Putamen (tissue), 1 donor: Measurements from ENCODE around the gene ARHGEF26.
"Not testable (repeated sequence)": the region's sequence is repeated elsewhere in the genome, so short reads cannot be mapped to it uniquely, and the experiment has no call there.

Source experiments
- DNase-seq: peaks from one replicate; pipeline ENCODE4 v3.0.0-alpha.2; 2016; ENCODE audit warnings: low spot score

ARHGEF26 gene, protein sequence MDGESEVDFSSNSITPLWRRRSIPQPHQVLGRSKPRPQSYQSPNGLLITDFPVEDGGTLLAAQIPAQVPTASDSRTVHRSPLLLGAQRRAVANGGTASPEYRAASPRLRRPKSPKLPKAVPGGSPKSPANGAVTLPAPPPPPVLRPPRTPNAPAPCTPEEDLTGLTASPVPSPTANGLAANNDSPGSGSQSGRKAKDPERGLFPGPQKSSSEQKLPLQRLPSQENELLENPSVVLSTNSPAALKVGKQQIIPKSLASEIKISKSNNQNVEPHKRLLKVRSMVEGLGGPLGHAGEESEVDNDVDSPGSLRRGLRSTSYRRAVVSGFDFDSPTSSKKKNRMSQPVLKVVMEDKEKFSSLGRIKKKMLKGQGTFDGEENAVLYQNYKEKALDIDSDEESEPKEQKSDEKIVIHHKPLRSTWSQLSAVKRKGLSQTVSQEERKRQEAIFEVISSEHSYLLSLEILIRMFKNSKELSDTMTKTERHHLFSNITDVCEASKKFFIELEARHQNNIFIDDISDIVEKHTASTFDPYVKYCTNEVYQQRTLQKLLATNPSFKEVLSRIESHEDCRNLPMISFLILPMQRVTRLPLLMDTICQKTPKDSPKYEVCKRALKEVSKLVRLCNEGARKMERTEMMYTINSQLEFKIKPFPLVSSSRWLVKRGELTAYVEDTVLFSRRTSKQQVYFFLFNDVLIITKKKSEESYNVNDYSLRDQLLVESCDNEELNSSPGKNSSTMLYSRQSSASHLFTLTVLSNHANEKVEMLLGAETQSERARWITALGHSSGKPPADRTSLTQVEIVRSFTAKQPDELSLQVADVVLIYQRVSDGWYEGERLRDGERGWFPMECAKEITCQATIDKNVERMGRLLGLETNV

DNA sequence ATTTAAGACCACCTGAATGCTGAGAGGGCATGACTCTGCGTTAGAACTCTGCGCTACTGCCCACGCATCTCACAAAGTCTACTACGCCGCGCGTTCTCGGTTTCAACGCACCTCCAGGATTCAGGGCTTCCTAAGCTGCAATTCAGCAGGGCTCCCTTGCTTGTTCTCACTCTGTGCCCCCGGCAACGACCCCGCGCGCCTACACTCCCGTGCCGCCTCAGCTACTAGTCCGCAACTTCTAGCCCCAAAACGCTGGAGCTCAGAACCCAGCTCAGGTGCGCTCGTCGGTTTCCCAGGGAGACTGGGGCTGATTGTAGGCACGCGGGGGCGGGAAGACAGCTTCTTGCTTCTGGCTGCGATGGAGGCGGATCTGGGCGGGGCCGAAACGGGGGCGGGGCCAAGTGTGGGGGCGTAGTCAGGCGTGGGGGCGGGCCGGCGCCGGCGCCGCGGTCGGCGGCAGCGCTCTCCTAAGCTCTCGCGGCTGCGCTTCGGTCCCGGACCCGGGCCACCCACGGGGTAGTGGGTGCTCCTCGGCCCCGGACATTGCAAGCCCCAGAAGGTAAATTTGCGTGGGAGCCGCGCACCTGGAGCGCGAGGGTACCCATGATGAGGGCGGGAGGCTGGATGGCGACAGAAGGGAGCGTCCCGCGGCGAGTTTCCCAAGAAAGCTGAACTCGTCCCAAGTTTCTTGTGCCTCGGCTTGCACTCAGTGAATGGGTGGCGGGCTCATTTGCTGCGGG lies at the start of gene ARHGEF26:
Gene ARHGEF26 (plus strand): TSS at position 430 of the 740 bp plus-strand sequence. CDS start 603 bp downstream, outside the sequence.
- DNase-seq, result peak; percentile 74

DNA sequence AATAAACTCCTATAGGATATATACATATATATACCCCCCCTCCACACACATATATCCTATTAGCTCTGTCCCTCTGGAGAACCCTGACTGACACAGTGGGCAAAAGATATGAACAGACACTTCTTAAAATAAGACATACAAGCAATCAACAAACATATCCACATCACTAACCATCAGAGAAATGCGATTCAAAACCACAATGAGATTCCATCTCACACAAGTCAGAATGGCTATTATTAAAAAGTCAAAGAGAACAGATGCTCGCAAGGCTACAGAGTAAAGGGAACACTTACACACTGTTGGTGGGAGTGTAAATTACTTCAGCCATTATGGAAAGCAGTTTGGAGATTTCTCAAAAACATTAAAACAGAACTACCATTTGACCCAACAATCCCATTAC lies 46.2 kb upstream of the ARHGEF26 start:
- no peak for DNase-seq

DNA sequence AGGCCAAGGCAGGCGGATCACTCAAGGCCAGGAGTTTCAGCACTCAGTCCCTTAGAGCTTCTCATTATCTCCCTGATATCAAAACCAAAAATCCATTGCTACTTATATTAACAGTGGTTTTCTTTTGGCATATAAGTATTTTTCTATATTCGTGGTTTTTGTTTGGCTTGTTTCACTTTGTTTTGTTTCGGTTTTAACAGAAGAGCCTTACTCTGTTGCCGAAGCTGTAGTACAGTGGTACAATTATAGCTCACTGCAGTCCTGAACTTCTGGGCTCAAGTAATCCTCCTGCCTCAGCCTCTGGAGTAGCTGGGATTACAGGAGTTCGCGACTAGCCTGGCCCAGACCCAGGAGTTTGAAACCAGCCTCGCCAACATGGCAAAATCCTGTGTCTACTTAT lies 42.5 kb upstream of the ARHGEF26 start:
- no peak for DNase-seq

DNA sequence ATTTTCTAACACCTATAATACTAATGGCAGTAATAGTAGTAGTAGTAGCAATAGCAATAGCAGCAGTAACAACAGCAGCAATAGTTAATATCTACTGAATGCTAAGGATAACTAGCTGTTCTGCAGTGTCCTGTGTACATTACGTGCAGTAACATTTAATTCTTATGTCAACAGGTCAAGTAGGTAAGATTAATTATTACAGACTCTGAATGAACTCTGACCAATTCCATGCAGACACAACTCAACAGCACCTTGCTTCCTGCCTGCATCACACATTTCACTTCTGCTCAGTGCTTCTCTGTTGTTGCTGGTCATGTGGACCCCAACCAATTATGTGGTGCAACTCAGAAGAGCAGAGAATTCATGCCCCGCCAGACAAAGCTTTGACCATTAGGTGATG lies 39.9 kb upstream of the ARHGEF26 start:
- DNase-seq, result no peak

DNA sequence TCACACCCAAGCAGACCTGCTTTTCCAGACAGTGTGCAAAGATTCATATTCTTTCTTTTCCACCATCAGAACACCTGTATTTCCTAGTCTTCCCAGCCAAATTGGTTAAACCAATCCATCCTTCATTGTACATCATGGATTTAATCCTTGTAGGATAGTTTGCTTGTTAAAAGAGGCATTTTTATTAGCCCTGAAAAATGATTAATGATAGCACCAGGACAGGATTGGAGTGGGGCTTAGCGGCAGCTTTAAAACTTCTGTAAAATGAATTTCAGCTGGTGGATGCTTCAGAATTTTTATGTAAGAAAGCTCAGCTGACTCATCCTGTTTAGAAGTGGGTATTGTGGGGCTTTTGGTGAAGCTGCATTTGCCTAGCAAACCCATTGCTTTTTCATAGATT lies 36.1 kb upstream of the ARHGEF26 start:
- DNase-seq, result no peak

DNA sequence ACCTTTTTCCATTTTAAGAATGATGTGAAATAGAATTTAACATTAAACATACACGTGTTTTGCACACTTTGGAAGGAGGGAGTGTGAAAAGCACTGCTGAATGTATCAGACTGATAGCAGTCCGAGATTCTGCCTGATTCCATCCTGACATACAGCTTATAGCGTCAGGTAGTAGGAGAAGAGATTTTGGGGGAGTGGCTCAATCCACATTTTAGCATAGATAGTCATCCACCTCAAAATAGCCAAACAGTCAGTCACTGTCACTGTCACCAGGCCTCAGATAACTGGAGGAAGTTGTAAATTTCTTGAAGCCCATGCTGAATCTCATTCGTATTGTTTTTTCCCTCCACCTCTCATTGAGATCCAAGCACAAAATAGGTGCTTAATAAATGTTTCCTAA lies 35.4 kb upstream of the ARHGEF26 start:
- no peak for DNase-seq

DNA sequence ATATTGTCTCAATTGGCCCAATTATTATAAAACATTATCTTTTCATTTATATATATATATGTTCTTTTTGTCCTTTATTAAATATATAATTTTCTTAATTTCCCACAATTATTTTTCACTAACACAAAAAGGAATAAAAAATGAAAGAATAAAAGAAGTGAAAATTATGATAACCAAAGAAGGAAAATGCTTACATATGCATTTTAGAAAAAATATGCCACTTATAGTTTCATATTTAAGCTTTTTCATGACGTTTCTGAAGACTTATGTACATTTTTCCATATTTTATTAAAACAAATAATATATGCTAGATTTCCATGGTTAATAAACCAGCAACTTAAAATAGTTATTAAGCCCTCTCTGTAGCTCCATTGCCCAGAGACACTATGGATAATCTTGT lies 34.9 kb upstream of the ARHGEF26 start:
- no peak for DNase-seq

DNA sequence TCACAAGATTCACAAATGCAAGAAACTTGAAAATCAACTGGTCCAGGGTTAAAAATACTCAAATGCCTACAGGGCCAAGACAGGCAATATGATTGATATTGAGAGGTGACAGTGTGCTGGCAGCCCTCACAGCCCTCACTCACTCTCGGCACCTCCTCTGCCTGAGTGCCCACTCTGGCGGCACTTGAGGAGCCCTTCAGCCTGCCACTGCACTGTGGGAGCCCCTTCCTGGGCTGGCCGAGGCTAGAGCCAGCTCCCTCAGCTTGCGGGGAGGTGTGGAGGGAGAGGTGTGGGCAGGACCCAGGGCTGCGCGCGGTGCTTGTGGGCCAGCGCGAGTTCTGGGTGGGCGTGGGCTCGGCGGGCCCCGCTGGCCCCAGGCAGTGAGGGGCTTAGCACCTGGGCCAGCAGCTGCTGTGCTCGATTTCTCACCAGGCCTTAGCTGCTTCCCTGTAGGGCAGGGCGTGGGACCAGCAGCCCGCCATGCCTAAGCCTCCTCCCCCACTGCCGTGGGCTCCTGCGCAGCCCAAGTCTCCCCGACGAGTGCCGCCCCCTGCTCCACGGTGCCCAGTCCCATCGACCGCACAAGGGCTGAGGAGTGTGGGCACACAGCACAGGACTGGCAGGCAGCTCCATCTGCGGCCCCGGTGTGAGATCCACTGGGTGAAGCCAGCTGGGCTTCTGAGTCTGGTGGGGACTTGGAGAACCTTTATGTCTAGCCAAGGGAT lies 33.3 kb upstream of the ARHGEF26 start:
- DNase-seq, result not testable (repeated sequence)

DNA sequence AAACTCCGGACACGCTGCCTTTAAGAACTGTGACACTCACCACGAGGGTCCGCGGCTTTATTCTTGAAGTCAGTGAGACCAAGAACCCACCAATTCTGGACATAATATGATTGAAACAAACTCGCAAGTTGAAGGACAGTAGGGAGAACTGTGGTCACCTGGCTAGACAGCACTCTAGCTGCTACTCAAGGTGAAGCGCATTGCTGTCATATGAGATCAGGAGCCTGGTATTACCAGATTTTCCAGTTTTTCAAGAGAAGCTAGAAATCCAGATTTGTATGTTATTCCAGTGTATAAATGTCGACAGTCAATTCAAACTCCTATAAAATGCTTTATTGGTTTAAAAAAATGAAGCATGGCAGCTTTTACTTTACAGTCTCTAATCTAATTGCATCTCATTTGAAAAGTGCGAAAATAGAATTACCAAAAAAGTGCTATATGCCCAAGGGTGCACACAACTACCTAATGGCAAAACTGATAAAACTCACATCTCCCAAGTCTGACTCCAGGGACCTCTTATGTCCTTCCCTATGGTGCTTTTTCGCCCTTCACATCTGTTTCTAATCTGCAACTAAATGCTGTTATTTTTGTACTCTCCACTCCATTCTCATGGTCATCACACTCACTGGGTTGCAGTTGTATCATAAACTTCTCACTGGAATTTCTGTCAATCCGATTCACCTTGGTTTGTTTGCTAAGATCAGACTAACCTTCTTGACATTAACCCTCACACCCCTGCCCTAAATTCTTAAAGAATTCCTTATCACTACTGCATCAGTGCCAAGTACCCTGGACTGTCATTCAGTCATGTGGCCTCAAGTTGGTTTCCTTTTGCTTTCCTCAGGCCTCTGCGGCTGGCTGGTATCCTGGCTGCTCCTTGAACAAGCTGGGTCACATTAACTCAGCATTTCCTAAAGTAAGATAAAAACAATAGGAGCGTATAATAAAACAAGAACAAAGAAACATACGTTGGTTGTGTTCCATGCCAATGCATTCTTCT lies 31.5 kb upstream of the ARHGEF26 start:
- no peak for DNase-seq

DNA sequence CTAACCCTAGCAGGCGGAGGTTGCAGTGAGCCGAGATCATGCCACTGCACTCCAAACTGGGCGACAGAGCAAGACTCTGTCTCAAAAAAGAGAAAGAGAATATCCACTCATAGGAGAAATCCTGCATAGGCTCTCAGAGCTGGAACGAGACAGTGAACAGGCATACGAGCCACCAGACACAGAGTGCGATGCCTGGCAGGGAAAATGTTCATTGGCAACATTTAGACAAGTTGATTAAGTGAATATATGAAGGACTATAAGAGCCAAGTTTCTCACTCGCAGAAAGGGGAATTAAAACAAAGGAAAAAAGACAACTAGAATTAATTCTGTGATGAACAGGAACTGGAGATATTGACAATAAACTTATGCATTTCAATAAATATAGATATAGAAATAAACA lies 27.1 kb upstream of the ARHGEF26 start:
- no peak for DNase-seq

DNA sequence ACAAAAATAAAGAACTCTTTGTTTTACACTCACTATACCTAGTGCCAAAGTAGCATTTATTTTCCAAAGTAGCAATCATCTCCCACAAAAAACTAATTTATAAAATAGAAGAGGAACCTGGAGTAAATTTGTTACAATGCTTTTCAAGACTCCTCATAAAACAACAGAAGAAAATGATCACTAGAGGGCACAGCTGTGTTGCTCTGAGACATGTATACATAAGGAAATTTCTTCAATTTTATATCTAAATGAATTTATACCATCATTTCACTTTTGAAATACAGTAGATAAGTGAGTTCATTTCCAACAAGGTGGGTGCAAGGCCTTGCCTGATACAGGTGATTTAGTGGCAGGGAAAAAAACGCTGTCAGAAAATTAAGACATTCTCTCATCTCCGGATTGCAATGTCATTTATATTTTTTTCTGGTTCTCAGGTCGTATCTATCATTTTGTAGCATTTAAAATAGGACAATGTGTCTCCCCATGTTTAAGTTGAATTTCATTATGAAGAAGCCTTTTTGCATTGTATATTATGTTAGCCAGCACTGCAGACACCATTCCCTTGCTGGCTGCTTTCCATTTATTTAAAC lies 25.3 kb upstream of the ARHGEF26 start:
- no peak for DNase-seq

DNA sequence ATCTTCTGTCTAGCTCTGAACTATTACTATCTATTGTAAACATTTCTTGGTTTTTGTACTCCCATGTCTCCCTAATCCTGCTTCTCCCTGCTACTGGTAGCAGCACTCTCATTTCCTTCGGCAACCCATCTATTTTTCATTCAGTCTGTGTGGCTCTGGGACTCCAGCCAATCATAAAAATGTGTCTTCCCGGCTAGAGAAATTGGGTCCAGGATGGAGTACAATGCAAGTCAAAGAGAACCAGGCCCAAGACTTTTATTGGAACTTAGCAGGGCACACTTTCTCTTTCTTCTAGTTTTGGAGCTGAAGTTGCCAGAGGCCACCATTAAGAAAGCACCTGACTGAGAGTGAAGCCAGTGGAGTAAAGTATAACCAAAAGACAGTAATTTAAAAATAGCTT lies 22.8 kb upstream of the ARHGEF26 start:
- DNase-seq, result no peak

DNA sequence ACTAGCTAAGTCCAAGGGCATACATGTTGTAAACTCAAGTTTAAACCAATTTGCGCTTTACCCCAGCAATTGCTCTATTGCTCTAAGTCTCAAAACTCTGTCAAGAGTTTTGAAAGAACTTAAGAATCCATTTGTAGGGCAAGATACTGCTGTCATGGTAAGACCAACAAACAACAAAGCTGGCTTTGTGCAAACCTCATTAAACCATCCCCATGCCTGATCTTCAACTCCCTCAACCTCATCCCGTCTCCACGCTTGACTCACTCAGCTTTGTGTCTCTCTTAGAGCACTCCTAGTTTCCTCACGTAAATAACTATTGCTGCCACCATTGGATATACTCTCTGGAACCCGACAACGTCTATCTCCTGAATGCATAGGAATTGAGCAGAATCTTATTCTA lies 20.6 kb upstream of the ARHGEF26 start:
- no peak for DNase-seq

DNA sequence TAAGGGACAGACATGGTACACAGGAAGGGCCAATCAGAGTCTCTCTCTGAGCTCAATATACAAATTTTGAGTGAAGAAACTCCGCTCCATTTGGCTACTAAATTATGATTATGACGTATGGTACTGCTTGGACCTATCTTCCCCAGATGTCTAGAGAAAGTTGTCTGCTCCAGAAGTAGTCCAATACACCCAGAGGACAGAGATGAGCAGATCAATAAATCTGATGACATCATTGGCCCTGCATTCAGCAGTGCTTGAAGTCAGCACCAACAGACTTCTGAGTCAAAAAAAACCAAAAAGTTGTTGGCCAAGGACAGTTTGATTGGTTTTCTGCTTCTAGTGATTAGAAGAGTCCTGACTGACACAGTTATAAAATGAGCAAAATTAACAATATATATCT lies 19.9 kb upstream of the ARHGEF26 start:
- DNase-seq, result no peak

DNA sequence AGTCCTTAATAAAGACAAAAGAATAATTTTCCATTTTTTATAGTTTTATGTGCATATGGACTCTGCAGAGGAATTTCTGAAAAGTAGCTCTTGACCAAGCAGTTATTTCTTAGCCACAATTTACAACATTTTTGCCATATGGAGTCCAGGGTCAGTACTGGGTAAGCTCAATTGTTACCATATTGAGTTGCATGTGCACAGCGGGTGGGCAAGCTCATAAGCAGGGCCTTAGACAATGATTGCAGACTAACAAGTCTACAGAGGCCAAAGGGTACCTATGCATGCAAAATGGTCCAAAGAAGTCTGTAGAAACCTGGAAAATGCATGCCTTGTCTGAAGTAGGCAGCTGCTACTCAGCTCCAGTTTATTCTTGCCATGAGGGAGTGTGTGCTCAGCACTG lies 19.0 kb upstream of the ARHGEF26 start:
- DNase-seq, result no peak

DNA sequence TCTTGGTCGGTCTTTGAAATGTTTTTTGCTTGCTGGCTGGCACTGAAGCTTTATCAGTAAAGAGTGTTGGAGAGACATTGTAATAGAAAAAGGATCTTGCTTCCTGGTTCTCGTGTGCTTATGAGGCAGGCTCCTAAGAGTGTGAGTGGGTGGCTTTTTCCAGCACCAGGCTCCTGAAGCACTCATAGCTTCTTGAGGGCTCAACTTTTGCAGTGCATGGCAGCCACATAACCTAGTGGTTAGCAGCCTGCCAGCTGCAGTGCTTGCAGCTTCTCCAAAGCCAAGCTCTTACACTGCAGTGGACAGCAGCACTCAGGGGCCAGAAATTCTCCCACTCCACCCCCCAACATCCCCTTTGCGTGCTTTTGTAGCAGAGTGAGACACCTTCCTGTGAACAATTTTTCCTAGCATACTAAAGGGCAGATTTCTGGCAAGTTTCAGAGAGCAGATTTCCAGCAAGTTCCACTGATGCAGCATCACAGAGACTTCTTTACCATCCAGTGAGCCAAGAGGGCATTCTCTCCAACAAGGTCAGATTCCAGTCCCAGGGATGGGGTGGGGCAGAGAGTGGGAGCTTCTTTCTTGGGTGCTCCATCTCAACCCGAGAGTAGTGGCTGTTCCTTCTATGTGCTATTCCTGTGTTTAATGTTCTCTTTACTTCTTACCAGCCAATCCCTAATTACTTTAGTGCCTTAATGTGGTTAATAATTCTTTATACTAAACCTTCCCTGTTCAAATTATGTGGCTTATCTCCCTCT lies 15.8 kb upstream of the ARHGEF26 start:
- peak; percentile 63 for DNase-seq

DNA sequence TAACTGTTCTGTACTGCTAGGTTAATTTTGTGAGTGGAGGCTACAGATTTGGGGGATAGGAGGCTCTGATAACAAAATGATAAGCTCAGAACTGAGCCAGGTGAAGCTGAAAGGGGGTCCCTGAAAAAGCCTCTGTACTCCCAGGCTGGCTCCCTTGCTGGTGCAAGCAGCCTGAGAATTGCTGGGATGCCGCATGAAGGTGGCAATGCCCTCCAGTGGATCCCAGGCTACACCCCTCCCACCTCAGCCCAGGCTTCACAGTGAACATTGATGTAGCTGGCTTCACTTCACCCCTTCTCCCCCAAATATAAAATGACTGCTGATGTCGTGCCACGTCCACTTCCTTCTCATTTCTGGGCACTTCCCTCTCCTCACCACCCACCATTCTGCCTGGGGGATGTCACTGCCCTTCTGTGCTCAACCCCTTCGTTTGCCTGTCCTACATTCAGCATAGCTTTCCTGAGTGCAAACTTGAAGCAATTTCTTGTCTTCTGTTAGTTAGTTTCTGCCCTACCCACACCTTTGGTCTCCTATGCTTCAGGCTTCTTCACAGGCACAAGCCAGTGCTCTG lies 9.7 kb upstream of the ARHGEF26 start:
- DNase-seq, result no peak

DNA sequence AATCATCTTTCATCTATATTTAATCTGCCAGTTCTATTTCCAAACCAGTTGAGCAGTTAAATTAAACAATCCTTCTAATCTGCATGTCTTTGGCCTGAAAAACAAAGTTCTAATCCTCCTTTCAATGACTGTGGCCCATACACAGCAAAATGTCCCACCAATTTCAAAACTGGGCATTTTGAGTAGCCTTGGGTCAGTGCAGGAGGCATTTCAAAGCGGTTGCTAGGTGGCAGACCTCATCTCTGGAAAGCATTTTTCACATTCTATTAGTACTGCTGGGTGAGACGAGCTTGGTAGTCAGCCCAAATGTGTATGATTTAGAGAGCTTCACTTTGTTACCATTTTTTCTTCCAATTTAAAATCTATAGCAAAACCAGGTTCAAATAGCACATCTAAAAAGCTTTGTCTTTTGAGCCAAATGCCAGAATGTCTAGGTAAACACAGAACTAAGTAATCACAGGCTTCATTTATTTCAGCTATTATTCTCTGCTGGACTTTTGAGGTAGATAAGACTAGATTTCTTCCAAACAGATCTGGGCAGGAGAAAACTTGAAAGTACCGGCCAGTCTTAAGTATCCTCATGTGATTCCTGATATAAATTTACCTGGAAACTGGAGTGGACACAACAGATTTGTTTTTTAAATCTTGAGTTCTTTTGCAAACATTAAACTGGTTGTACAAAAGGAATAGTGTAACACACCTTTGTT lies 8.9 kb upstream of the ARHGEF26 start:
- no peak for DNase-seq
